ENCODE data around the gene TRAPPC3L. TPM values are rescaled to one million over a fixed set of nuclear protein-coding genes. Genes with fewer than 3 reads are reported as not detected.

Gene TRAPPC3L
- total RNA-seq, 1 donor = under 0.01 TPM

DNA sequence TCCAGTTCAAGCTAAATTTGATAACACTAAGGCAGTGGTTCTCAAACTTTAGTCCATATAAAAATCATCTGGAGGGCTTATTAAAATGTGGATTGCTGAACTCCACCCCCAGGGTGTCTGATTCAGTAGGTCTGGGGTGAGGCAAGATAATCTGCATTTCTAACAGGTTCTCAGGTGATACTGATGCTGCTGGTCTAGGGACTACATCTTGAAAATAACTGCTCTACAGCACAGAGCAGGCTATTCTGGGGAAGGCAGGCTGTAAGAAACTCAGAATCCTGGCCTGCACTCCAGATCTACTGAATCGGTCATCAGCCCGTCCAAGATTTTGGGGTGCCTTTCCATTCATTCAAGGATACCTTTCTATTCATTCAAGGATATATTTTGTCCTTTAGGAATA, 22.6 kb downstream of the TRAPPC3L start:
- TF ChIP-seq, protein P1, sequence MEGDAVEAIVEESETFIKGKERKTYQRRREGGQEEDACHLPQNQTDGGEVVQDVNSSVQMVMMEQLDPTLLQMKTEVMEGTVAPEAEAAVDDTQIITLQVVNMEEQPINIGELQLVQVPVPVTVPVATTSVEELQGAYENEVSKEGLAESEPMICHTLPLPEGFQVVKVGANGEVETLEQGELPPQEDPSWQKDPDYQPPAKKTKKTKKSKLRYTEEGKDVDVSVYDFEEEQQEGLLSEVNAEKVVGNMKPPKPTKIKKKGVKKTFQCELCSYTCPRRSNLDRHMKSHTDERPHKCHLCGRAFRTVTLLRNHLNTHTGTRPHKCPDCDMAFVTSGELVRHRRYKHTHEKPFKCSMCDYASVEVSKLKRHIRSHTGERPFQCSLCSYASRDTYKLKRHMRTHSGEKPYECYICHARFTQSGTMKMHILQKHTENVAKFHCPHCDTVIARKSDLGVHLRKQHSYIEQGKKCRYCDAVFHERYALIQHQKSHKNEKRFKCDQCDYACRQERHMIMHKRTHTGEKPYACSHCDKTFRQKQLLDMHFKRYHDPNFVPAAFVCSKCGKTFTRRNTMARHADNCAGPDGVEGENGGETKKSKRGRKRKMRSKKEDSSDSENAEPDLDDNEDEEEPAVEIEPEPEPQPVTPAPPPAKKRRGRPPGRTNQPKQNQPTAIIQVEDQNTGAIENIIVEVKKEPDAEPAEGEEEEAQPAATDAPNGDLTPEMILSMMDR (IDR thresholded peaks at IDR 0.05; ENCODE audit: extremely low read depth, low read depth, low read length) = no peak
- H4K20me1 ChIP-seq (ENCODE audit: insufficient read depth, low read length) = no peaks in the 10 kb centered on the region
- H3K27ac ChIP-seq (ENCODE audit: low read depth, low read length) = no peak overlapping the region
- no peak overlapping the region for H2AFZ ChIP-seq (ENCODE audit: low read length)
- DNase-seq (ENCODE audit: insufficient read length, low spot score, missing footprints) = no peak
- H3K4me1 ChIP-seq (ENCODE audit: insufficient read depth, low read length) = no peaks in the 10 kb centered on the region
- H3K4me2 ChIP-seq (ENCODE audit: insufficient read depth, low read length) = no peak overlapping the region
- no peaks in the 10 kb centered on the region for H3K36me3 ChIP-seq (ENCODE audit: insufficient read depth, low read length)
- no peaks in the 10 kb centered on the region for H3K27me3 ChIP-seq (ENCODE audit: insufficient read depth, low read length)
- no peak overlapping the region for H3K4me3 ChIP-seq (ENCODE audit: insufficient read depth, low read length)
- H3K79me2 ChIP-seq (ENCODE audit: insufficient read depth, low read length) = no peaks in the 10 kb centered on the region
- no peaks in the 10 kb centered on the region for H3K9me3 ChIP-seq (ENCODE audit: low read depth, low read length)

DNA sequence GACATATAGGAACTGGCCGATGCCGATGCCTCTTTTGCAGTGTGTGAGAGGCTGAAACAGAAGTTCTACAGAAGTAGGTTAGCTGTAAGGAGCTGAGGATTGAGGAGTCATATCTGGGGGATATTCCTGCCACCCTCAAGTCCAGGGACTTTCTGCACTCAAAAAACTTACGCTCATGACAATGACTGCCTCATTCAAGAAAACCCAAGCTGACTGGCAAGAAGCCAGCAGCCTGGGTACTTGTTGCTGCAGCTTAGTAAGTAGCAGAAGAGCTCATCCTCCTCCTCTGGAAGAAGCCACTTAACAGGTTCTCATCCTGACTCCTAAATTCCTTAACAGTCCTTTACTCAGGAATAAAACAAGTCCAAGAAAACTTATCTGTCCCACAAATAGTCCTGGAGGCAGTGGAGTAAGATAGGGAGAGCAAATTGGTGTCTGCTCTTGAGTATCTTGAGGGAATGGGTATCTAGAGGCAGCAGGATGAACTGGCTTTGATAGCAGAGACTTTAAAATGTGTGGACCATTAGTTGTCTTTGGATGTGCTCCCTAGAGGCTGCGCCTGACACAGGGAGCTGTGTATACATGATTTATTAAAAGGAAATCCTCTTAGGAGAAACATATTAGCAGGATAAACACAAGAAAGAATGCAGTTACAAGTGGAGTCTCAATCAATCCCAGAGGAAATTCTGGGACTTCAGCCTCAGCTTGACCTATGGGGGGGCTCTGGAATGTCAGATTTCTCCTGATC, 26.7 kb downstream of the TRAPPC3L start:
- peaks cover 12% of the 10 kb centered on the region for H3K36me3 ChIP-seq (ENCODE audit: insufficient read depth, low read length)
- no peak for DNase-seq (ENCODE audit: insufficient read length, low spot score, missing footprints)
- H3K9me3 ChIP-seq (ENCODE audit: low read depth, low read length) = no peaks in the 10 kb centered on the region
- no peak overlapping the region for H3K4me3 ChIP-seq (ENCODE audit: insufficient read depth, low read length)
- H4K20me1 ChIP-seq (ENCODE audit: insufficient read depth, low read length) = no peaks in the 10 kb centered on the region
- H3K27ac ChIP-seq (ENCODE audit: low read depth, low read length) = no peak overlapping the region
- no peak overlapping the region for H3K4me2 ChIP-seq (ENCODE audit: insufficient read depth, low read length)
- peaks cover 22% of the 10 kb centered on the region for H3K79me2 ChIP-seq (ENCODE audit: insufficient read depth, low read length)
- H2AFZ ChIP-seq (ENCODE audit: low read length) = no peak overlapping the region
- H3K4me1 ChIP-seq (ENCODE audit: insufficient read depth, low read length) = no peaks in the 10 kb centered on the region
- no peaks in the 10 kb centered on the region for H3K27me3 ChIP-seq (ENCODE audit: insufficient read depth, low read length)
- TF ChIP-seq, protein P1 (IDR thresholded peaks at IDR 0.05; ENCODE audit: extremely low read depth, low read depth, low read length) = no peak

DNA sequence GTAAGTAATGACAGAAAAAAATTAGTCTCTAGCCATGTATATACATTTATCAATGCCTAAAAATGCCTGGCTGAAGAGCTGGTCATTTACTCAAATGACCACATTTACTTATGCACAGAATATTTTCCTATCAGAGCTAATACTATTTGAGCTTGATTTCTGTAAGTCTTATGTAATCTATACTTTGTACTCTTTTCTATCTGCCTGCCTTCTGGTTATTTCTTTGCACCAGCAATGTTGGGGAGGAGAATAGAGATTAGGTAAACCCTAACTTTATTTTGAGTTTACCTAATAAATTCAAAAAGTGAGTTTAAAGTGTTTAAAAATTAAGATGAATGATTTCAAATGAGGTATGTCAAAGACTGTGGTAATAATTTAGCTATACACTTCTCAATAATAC, 30.3 kb downstream of the TRAPPC3L start:
- H3K4me1 ChIP-seq (ENCODE audit: insufficient read depth, low read length) = peaks cover 10% of the 10 kb centered on the region
- no peak overlapping the region for H3K27ac ChIP-seq (ENCODE audit: low read depth, low read length)
- TF ChIP-seq, protein P1 (IDR thresholded peaks at IDR 0.05; ENCODE audit: extremely low read depth, low read depth, low read length) = no peak
- H3K4me2 ChIP-seq (ENCODE audit: insufficient read depth, low read length) = no peak overlapping the region
- peaks cover 35% of the 10 kb centered on the region for H3K79me2 ChIP-seq (ENCODE audit: insufficient read depth, low read length)
- H3K27me3 ChIP-seq (ENCODE audit: insufficient read depth, low read length) = no peaks in the 10 kb centered on the region
- no peak overlapping the region for H3K4me3 ChIP-seq (ENCODE audit: insufficient read depth, low read length)
- no peak overlapping the region for H2AFZ ChIP-seq (ENCODE audit: low read length)
- no peaks in the 10 kb centered on the region for H3K9me3 ChIP-seq (ENCODE audit: low read depth, low read length)
- no peaks in the 10 kb centered on the region for H4K20me1 ChIP-seq (ENCODE audit: insufficient read depth, low read length)
- no peak for DNase-seq (ENCODE audit: insufficient read length, low spot score, missing footprints)
- H3K36me3 ChIP-seq (ENCODE audit: insufficient read depth, low read length) = peaks cover 12% of the 10 kb centered on the region

DNA sequence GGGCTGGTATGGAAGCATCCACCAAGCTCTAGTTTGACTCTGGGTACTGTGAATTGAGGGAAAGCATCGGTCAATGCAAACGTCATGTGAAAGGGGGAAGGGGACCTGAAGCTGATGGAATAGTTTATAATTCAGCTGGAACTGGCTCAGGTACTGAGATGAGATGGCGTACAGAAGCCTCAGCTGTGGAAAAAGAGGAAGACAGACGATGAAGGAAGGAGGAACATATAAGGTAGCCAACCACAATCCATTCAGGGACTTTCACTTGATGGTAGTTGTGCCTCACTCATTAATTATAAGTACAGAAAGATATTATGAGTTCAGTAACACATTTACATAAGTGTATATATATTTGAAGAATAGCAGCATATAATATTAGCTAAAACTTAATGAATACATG, 31.4 kb downstream of the TRAPPC3L start:
- H2AFZ ChIP-seq (ENCODE audit: low read length) = no peak overlapping the region
- TF ChIP-seq, protein P1 (IDR thresholded peaks at IDR 0.05; ENCODE audit: extremely low read depth, low read depth, low read length) = no peak
- no peak for DNase-seq (ENCODE audit: insufficient read length, low spot score, missing footprints)
- no peaks in the 10 kb centered on the region for H4K20me1 ChIP-seq (ENCODE audit: insufficient read depth, low read length)
- H3K27me3 ChIP-seq (ENCODE audit: insufficient read depth, low read length) = no peaks in the 10 kb centered on the region
- H3K36me3 ChIP-seq (ENCODE audit: insufficient read depth, low read length) = peaks cover 12% of the 10 kb centered on the region
- no peaks in the 10 kb centered on the region for H3K9me3 ChIP-seq (ENCODE audit: low read depth, low read length)
- H3K4me1 ChIP-seq (ENCODE audit: insufficient read depth, low read length) = peaks cover 10% of the 10 kb centered on the region
- no peak overlapping the region for H3K27ac ChIP-seq (ENCODE audit: low read depth, low read length)
- peaks cover 35% of the 10 kb centered on the region for H3K79me2 ChIP-seq (ENCODE audit: insufficient read depth, low read length)
- peak overlapping the region; percentile 79 for H3K4me3 ChIP-seq (ENCODE audit: insufficient read depth, low read length)
- peak overlapping the region; percentile 94 for H3K4me2 ChIP-seq (ENCODE audit: insufficient read depth, low read length)
